ENCODE measurements around the gene PPP2R2B.

PPP2R2B gene

GRCh38 chr5:146821732-146822131 is 56.8 kb downstream of the PPP2R2B start:
- no peak for DNase-seq

- no peak for DNase-seq
These were observed 57.6 kb downstream of the PPP2R2B start for GRCh38 chr5:146820987-146821386.

GRCh38 chr5:146818822-146819221 is 59.7 kb downstream of the PPP2R2B start:
- DNase-seq: no peak

GRCh38 chr5:146817973-146818372 is 60.6 kb downstream of the PPP2R2B start:
- no peak for DNase-seq

GRCh38 chr5:146816775-146817387 is 61.7 kb downstream of the PPP2R2B start:
- no peak for DNase-seq

- no peak for DNase-seq
These were observed 63.1 kb downstream of the PPP2R2B start for GRCh38 chr5:146815411-146815810.

GRCh38 chr5:146813346-146814157 is 65.0 kb downstream of the PPP2R2B start:
- DNase-seq: no peak

- DNase-seq: no peak
These were observed 73.5 kb downstream of the PPP2R2B start for GRCh38 chr5:146805081-146805480.

- DNase-seq: no peak
These were observed 75.5 kb downstream of the PPP2R2B start for GRCh38 chr5:146802945-146803522.

- DNase-seq: no peak
These were observed 78.9 kb downstream of the PPP2R2B start for GRCh38 chr5:146799671-146800070.

- no peak for DNase-seq
These were observed 79.3 kb downstream of the PPP2R2B start for GRCh38 chr5:146799231-146799630.

- DNase-seq: no peak
These were observed 80.9 kb downstream of the PPP2R2B start for GRCh38 chr5:146797658-146798057.

- no peak for DNase-seq
These were observed 81.6 kb downstream of the PPP2R2B start for GRCh38 chr5:146796911-146797310.

GRCh38 chr5:146796144-146796543 is 82.4 kb downstream of the PPP2R2B start:
- DNase-seq: no peak

GRCh38 chr5:146794326-146795029 is 84.1 kb downstream of the PPP2R2B start:
- DNase-seq: peak in 1 of 5 experiments; percentile 61

GRCh38 chr5:146793709-146794108 is 84.8 kb downstream of the PPP2R2B start:
- DNase-seq: no peak

- DNase-seq: no peak
These were observed 87.1 kb downstream of the PPP2R2B start for GRCh38 chr5:146791471-146791870.

- no peak for DNase-seq
These were observed 88.6 kb downstream of the PPP2R2B start for GRCh38 chr5:146789712-146790653.

- DNase-seq: no peak
These were observed 89.7 kb downstream of the PPP2R2B start for GRCh38 chr5:146788898-146789297.

- no peak for DNase-seq
These were observed 93.5 kb downstream of the PPP2R2B start for GRCh38 chr5:146785065-146785464.

GRCh38 chr5:146781157-146781556 is 97.4 kb downstream of the PPP2R2B start:
- DNase-seq: no peak

- DNase-seq: no peak
These were observed 99.2 kb downstream of the PPP2R2B start for GRCh38 chr5:146779211-146779869.

Data from T-helper 2 cell (primary cell).